Measurements from ENCODE around the gene ZFAND3. TPM values are rescaled to one million over a fixed set of nuclear protein-coding genes. Genes with fewer than 3 reads are reported as not detected.

The ZFAND3 gene
- total RNA-seq, 4 donors from 2014 or later: 37.3 to 70.1 (median 55.2) TPM

DNA sequence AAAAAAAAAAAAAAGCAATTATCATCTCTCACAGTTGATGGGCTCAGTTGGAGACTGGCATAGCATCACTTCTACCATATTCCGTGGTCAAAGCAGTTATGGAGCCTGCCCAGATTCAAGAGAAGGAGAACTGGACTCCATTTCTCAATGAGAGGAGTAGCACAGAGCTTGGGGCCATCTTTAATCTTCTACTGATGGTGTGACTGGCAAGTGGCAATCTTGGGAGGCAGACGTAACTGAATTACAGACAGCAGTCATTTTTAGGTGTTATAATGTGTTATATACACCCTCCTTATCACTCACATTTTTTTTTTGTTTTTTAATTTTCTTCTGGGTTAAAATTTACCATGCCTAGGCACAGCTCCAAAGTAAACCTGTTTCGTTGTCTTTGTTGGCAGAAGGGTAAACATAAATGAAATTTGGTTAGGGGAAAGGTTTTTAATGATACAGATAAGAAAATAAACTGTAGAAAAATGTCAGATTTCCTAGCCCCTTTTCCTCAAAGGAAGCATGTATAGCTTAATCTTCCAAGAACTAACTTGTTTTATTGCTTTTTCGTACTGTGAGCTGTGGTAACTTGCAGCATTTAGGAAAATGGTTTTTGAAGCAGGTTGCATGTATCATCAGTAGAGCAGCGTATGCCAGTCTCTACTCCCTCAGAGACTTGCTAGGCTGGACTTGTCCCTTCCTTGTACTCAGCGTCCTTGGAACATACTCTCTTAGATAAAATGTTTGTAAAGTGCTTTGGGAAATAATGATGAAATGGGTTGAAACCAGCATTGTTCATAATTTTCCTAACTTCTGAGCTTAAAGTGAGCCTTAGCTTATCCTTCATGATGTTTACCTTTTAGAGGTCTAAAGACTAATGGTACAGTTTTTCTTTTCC, 25.7 kb downstream of the ZFAND3 start:
- intact Hi-C loops (cut with DNase I): no loop called here
- Histone ChIP-seq H3K27ac (replicated peaks in 1 of 4) (no peak overlapping the region), H3K4me1 (peaks cover 27 to 83% (median 53%) of the 10 kb centered on the region in 4 donors), H3K27me3 (no peaks in the 10 kb centered on the region), H3K4me3 (no peak overlapping the region), H3K36me3 (no peaks in the 10 kb centered on the region), H3K9me3 (no peaks in the 10 kb centered on the region)
- 92% methylated on average over 6 of the region's 6 CpGs for WGBS
- TF ChIP-seq POLR2A (IDR thresholded peaks at IDR 0.05; ENCODE audit: low read depth): no peak
- no peak for TF ChIP-seq POLR2AphosphoS5 (IDR thresholded peaks at IDR 0.05)
- TF ChIP-seq, protein P1, sequence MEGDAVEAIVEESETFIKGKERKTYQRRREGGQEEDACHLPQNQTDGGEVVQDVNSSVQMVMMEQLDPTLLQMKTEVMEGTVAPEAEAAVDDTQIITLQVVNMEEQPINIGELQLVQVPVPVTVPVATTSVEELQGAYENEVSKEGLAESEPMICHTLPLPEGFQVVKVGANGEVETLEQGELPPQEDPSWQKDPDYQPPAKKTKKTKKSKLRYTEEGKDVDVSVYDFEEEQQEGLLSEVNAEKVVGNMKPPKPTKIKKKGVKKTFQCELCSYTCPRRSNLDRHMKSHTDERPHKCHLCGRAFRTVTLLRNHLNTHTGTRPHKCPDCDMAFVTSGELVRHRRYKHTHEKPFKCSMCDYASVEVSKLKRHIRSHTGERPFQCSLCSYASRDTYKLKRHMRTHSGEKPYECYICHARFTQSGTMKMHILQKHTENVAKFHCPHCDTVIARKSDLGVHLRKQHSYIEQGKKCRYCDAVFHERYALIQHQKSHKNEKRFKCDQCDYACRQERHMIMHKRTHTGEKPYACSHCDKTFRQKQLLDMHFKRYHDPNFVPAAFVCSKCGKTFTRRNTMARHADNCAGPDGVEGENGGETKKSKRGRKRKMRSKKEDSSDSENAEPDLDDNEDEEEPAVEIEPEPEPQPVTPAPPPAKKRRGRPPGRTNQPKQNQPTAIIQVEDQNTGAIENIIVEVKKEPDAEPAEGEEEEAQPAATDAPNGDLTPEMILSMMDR (IDR thresholded peaks at IDR 0.05): no peak
- TF ChIP-seq EP300 (IDR thresholded peaks at IDR 0.05): no peak
- DNase-seq (ENCODE audit: extremely low spot score): no peak

DNA sequence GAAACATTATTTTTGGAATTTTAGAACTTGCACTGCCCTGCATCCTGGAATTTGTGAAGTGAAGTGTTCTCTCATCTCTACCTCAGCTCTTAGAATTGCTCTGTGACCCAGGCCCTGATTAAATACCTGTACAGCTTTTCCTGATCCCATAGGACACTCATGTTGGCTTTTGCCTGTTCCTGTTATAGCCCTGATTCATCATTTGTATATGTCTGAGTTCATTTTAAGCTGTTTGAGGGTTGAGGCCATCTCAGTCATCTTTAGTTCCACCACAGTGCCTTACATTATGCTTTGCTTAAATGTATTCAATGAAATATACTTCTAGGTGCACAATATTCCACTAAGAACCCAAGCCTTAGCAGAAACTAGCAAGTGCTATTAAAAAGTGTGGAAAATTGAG, 26.4 kb downstream of the ZFAND3 start:
- Histone ChIP-seq H3K36me3 (no peaks in the 10 kb centered on the region), H3K9me3 (no peaks in the 10 kb centered on the region), H3K27ac (replicated peaks in 1 of 4) (no peak overlapping the region), H3K4me3 (no peak overlapping the region), H3K4me1 (peaks cover 31 to 82% (median 51%) of the 10 kb centered on the region in 4 donors), H3K27me3 (no peaks in the 10 kb centered on the region)
- TF ChIP-seq POLR2A (IDR thresholded peaks at IDR 0.05; ENCODE audit: low read depth): no peak
- no peak for TF ChIP-seq POLR2AphosphoS5 (IDR thresholded peaks at IDR 0.05)
- no peak for TF ChIP-seq EP300 (IDR thresholded peaks at IDR 0.05)
- TF ChIP-seq, protein P1 (IDR thresholded peaks at IDR 0.05): no peak
- intact Hi-C loops (cut with DNase I): no loop called here
- no peak for DNase-seq (ENCODE audit: extremely low spot score)

DNA sequence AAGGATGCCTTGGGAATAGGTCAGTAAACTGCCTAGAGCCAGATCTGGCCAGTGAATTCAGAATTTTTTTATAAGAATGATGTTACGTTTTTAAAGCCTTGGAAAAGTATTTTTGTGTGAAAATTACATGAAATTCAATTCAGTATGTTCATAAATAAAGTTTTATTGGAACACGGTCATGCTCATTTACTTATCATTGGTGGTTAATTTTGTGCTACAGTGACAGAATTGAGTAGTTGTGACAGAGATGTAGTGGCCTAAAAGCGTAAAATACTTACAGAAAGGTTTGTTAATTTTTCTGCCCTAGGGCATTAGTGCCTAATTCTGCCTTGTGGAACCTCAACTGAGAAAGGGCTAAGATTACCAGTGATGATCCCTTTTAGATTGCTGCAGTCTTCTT, 28.2 kb downstream of the ZFAND3 start:
- Histone ChIP-seq H3K9me3 (no peaks in the 10 kb centered on the region), H3K27ac (replicated peaks in 1 of 4) (no peak overlapping the region), H3K27me3 (no peaks in the 10 kb centered on the region), H3K4me3 (no peak overlapping the region), H3K36me3 (no peaks in the 10 kb centered on the region), H3K4me1 (peaks cover 38 to 84% (median 59%) of the 10 kb centered on the region in 4 donors)
- WGBS: 93% methylated on average over 3 of the region's 3 CpGs
- TF ChIP-seq POLR2AphosphoS5 (IDR thresholded peaks at IDR 0.05) (no peak), POLR2A (IDR thresholded peaks at IDR 0.05; ENCODE audit: low read depth) (no peak), EP300 (IDR thresholded peaks at IDR 0.05) (no peak)
- TF ChIP-seq, protein P1 (IDR thresholded peaks at IDR 0.05): no peak
- DNase-seq (ENCODE audit: extremely low spot score): no peak
- intact Hi-C loops (cut with DNase I): no loop called here

DNA sequence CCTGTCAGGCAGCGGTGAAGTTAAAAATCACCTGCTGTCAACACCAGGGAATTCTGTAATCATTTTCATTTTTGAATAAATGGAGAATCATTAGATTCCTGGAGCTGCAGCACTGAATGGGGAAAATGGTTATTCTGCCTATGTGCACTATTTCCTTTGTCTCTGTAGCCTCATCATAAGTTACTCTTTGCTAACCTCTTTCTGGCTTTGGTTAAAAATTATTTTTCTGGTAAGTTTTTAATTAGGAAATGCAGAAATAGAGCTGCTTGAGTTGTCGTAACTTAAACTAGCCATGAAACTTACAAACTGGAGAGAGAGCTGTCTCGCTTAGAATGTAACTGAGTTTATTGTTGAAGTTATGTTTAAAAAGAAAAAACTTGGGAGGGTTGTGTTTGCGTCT, 28.8 kb downstream of the ZFAND3 start:
- H3K27ac ChIP-seq (replicated peaks in 1 of 4): no peak overlapping the region
- H3K4me3 ChIP-seq: no peak overlapping the region
- WGBS: 93% methylated on average over 4 of the region's 4 CpGs
- H3K4me1 ChIP-seq: peaks cover 38 to 83% (median 59%) of the 10 kb centered on the region in 4 donors
- H3K36me3 ChIP-seq: no peaks in the 10 kb centered on the region
- no peaks in the 10 kb centered on the region for H3K27me3 ChIP-seq
- intact Hi-C loops (cut with DNase I): no loop called here
- no peak for DNase-seq (ENCODE audit: extremely low spot score)
- H3K9me3 ChIP-seq: no peaks in the 10 kb centered on the region
- TF ChIP-seq, protein P1 (IDR thresholded peaks at IDR 0.05): no peak
- TF ChIP-seq POLR2AphosphoS5 (IDR thresholded peaks at IDR 0.05) (no peak), EP300 (IDR thresholded peaks at IDR 0.05) (no peak), POLR2A (IDR thresholded peaks at IDR 0.05; ENCODE audit: low read depth) (no peak)
